Neuronal stem cell (in vitro differentiated cells): ENCODE results near the gene NOXO1. TPM values are rescaled to one million over a fixed set of nuclear protein-coding genes. Genes with fewer than 3 reads are reported as not detected.

Source experiments
- DNase-seq: peaks from one replicate; pipeline ENCODE4 v3.0.0-alpha.2; 2013; ENCODE audit warnings: low spot score
- H2AFZ ChIP-seq: one replicate; pipeline ENCODE4 v1.6.1; 2013; ENCODE audit warnings: mild to moderate bottlenecking, low read length, inconsistent platforms
- H2AK5ac ChIP-seq: 2 replicates; pipeline ENCODE4 v1.6.1; 2013; ENCODE audit warnings: low read depth, mild to moderate bottlenecking, inconsistent platforms, low read length, moderate library complexity, mixed read lengths
- H2BK120ac ChIP-seq: 2 replicates; pipeline ENCODE4 v1.6.1; 2013; ENCODE audit warnings: low read depth, mild to moderate bottlenecking, inconsistent platforms, low read length, moderate library complexity, mixed read lengths
- H2BK12ac ChIP-seq: one replicate; pipeline ENCODE4 v1.6.1; 2013; ENCODE audit warnings: low read length, inconsistent platforms
- H2BK15ac ChIP-seq: 2 replicates; pipeline ENCODE4 v1.6.1; 2013; ENCODE audit warnings: mild to moderate bottlenecking, low read length, inconsistent platforms, mixed read lengths
- H2BK5ac ChIP-seq: one replicate; pipeline ENCODE4 v1.6.1; 2013; ENCODE audit warnings: inconsistent platforms, mild to moderate bottlenecking, low read length, moderate library complexity
- H3K14ac ChIP-seq: one replicate; pipeline ENCODE4 v1.6.1; 2013; ENCODE audit warnings: low read length, inconsistent platforms
- H3K18ac ChIP-seq: 2 replicates; pipeline ENCODE4 v1.6.1; 2013; ENCODE audit warnings: low read length, inconsistent platforms
- H3K23ac ChIP-seq: 2 replicates; pipeline ENCODE4 v1.6.1; 2013; ENCODE audit warnings: low read depth, mild to moderate bottlenecking, mixed read lengths, low read length, inconsistent platforms; ENCODE audit not compliant: poor library complexity
- H3K27ac ChIP-seq: replicated peaks from 3 replicates; pipeline ENCODE4 v1.5.1; 2013; ENCODE audit warnings: low read length, inconsistent platforms
- H3K27me3 ChIP-seq, 3 experiments: 2 replicates each; pipeline ENCODE4 v1.6.1; 2013; ENCODE audit warnings: low read length in 3 of 3, mild to moderate bottlenecking in 2 of 3, inconsistent platforms in 1 of 3, low read depth in 1 of 3, mixed read lengths in 1 of 3, moderate library complexity in 1 of 3; ENCODE audit not compliant: control insufficient read depth in 3 of 3, insufficient read depth in 3 of 3
- H3K36me3 ChIP-seq, 2 donors: replicated peaks in 1 of 2; 2 replicates each; pipeline ENCODE4 v1.6.1; 2013; ENCODE audit warnings: low read length in 2 of 2; ENCODE audit not compliant: control insufficient read depth in 2 of 2, insufficient read depth in 2 of 2
- H3K4ac ChIP-seq: 2 replicates; pipeline ENCODE4 v1.6.1; 2013; ENCODE audit warnings: inconsistent platforms, mild to moderate bottlenecking, low read length, moderate library complexity
- H3K4me1 ChIP-seq, 2 donors: 1 replicate in 1 of 2; 2 replicates in 1 of 2; pipeline ENCODE4 v1.6.1; 2013; ENCODE audit warnings: low read length in 2 of 2, low read depth in 1 of 2; ENCODE audit not compliant: control insufficient read depth in 2 of 2, insufficient read depth in 1 of 2
- H3K4me2 ChIP-seq: one replicate; pipeline ENCODE4 v1.6.1; 2013; ENCODE audit warnings: mild to moderate bottlenecking, low read length, inconsistent platforms; ENCODE audit not compliant: insufficient read depth, poor library complexity, severe bottlenecking
- H3K4me3 ChIP-seq, 2 donors: 2 replicates each; pipeline ENCODE4 v1.5.1; 2013; ENCODE audit warnings: low read length in 2 of 2, mild to moderate bottlenecking in 2 of 2, inconsistent platforms in 1 of 2, moderate library complexity in 1 of 2
- H3K79me1 ChIP-seq: one replicate; pipeline ENCODE4 v1.6.1; 2013; ENCODE audit warnings: low read depth, mild to moderate bottlenecking, inconsistent platforms, low read length, moderate library complexity
- H3K9ac ChIP-seq: one replicate; pipeline ENCODE4 v1.6.1; 2013; ENCODE audit warnings: mild to moderate bottlenecking, low read depth, low read length, inconsistent platforms; ENCODE audit not compliant: poor library complexity
- H3K9me3 ChIP-seq, 2 donors: replicated peaks in 1 of 2; 2 replicates each; pipeline versions ENCODE3 to v1.6.1; 2013; ENCODE audit warnings: low read length in 2 of 2, mild to moderate bottlenecking in 2 of 2, inconsistent platforms in 1 of 2, low read depth in 1 of 2, mixed read lengths in 1 of 2, moderate library complexity in 1 of 2; ENCODE audit not compliant: control insufficient read depth in 2 of 2, insufficient read depth in 1 of 2
- H4K8ac ChIP-seq: one replicate; pipeline ENCODE4 v1.6.1; 2013; ENCODE audit warnings: low read depth, mild to moderate bottlenecking, inconsistent platforms, low read length, moderate library complexity
- H4K91ac ChIP-seq: one replicate; pipeline ENCODE4 v1.6.1; 2013; ENCODE audit warnings: low read length, low read depth, mild to moderate bottlenecking, inconsistent platforms; ENCODE audit not compliant: poor library complexity
- WGBS, 2 donors: extraction: QIAGEN DNeasy Blood & Tissue Kit; methylation state at CpG; one replicate each; pipeline ENCODE4 v1.1.7; 2013; ENCODE audit warnings: missing lambda C conversion rate in 2 of 2, mixed read lengths in 1 of 2; ENCODE audit not compliant: insufficient read length in 2 of 2, insufficient replicate concordance in 1 of 2; ENCODE audit errors: extremely low coverage in 2 of 2; 5-methylcytosine and 5-hydroxymethylcytosine counted together
- polyA plus RNA-seq, 2 experiments: library from polyadenylated mRNA; stranded (reverse); fragments of 200-250 nt; gene quantifications; one replicate each; pipeline ENCODE4 v1.2.3, GENCODE V29; 2013

Gene NOXO1, protein sequence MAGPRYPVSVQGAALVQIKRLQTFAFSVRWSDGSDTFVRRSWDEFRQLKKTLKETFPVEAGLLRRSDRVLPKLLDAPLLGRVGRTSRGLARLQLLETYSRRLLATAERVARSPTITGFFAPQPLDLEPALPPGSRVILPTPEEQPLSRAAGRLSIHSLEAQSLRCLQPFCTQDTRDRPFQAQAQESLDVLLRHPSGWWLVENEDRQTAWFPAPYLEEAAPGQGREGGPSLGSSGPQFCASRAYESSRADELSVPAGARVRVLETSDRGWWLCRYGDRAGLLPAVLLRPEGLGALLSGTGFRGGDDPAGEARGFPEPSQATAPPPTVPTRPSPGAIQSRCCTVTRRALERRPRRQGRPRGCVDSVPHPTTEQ
- polyA plus RNA-seq (2013, experiment 1 of 2) = 0.14 TPM
- 0.08 TPM for polyA plus RNA-seq (2013, experiment 2 of 2)

DNA sequence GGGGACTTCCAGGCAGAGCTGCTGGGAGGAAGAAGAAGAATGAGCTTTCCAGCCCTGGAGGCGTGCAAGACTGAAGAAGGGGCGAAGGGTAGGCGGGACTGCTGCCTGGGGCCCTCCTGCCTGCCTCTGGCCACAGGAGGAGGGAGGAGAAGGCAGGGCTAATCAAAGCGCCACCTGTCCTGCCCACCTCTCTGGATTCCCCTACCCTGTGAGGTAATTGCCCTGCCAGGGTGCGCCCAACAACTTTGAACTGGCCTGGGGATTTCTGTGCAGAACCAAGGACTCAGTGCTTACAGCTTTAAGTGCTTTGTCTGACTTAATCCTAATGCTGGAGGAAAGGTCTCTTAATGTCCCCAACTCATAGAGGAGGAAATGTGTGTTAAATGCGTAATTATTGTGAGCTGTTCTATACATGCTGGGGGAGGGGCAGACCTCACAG is at the start of gene NOXO1:
TSS of gene NOXO1 (minus strand) at position 72 of the 439 bp plus-strand sequence. CDS start 290 bp downstream, outside the sequence.
- Histone ChIP-seq H3K27me3 (peaks cover 0 to 50% (median 18%) of the 10 kb centered on the region in 3 experiments), H3K4me1 (peaks cover 17 to 31% of the 10 kb centered on the region in 2 donors)

DNA sequence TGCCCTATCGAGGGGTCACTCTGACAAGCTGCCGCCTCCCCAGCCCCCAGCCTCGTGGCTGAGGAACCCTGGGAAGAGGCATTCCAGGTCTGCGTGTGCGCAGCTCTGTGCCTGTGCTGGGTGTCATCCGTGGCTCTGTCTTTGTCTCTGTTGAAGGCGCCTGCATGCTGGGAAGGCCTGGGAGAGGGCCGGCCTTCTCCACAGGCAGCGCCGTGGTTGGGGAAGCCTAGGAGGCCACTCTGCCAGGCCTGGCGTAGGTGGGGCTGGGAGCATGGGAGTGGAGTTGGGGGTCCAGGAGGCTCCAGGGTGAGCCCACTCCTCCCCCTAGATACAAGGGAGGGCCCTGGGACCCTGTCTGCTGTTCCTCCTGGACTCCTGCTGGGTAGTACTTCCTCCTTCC is 48.8 kb upstream of the NOXO1 start:
- peaks cover 3 to 33% (median 25%) of the 10 kb centered on the region in 3 experiments for H3K27me3 ChIP-seq

More for the DNA sequence above, at the start of gene NOXO1:
- Histone ChIP-seq H3K4me3 (no peak within 1 kb of the TSS), H3K4me2 (no peak within 1 kb of the TSS), H3K18ac (peak within 1 kb of the TSS; percentile 70), H2BK5ac (peak within 1 kb of the TSS; percentile 66), H3K27ac (no peak within 1 kb of the TSS), H2AK5ac (peak within 1 kb of the TSS; percentile 84), H3K14ac (no peak within 1 kb of the TSS), H4K91ac (no peak within 1 kb of the TSS), H3K36me3 (peaks cover 25 to 38% of the 10 kb centered on the region in 2 donors), H2BK12ac (peak within 1 kb of the TSS; percentile 73), H2AFZ (no peak within 1 kb of the TSS), H2BK15ac (peak within 1 kb of the TSS; percentile 49), H2BK120ac (no peak within 1 kb of the TSS), H3K4ac (peak within 1 kb of the TSS; percentile 76), H3K23ac (peak within 1 kb of the TSS; percentile 99), H3K9ac (peak within 1 kb of the TSS; percentile 44), H3K79me1 (peaks cover 11% of the 10 kb centered on the region), H3K9me3 (no peaks in the 10 kb centered on the region), H4K8ac (peak within 1 kb of the TSS; percentile 65)
- DNase-seq = no peak
- no CpG with 5 or more reads among the region's 6 CpGs for WGBS, 2 donors

DNA sequence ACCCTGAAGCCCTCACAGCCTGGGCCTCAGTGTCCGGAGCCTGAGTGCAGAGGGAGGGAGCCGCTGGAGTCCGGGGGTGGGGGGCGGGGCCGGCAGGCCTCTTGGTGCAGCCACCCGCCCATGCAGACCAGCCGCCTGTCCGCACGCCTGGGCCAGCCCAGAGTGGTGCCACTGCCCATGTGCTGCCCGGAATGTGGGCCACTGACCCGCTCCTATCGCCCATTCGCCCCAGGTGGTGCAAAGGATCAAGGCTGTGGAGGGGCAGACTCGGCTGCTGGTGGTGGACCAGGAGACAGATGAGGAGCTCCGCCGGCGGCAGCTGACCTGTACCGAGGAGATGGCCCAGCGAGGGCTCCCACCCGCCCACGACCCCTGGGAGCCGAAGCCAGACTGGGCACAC is 48.1 kb upstream of the NOXO1 start:
- no peak for DNase-seq
- Histone ChIP-seq H2BK120ac (no peak overlapping the region), H3K9me3 (peaks cover 4 to 5% of the 10 kb centered on the region in 2 donors), H3K4me2 (no peak overlapping the region), H2BK5ac (no peak overlapping the region), H2BK12ac (no peak overlapping the region), H3K14ac (no peak overlapping the region), H4K91ac (no peak overlapping the region), H3K79me1 (peaks cover 4% of the 10 kb centered on the region), H3K23ac (no peak overlapping the region), H3K27me3 (peaks cover 3 to 38% (median 27%) of the 10 kb centered on the region in 3 experiments), H3K4me1 (peaks cover 9 to 14% of the 10 kb centered on the region in 2 donors), H3K27ac (no peak overlapping the region), H4K8ac (no peak overlapping the region), H3K36me3 (no peaks in the 10 kb centered on the region), H3K18ac (peak overlapping the region; percentile 3), H2AK5ac (peak overlapping the region; percentile 8), H3K9ac (no peak overlapping the region), H3K4ac (no peak overlapping the region), H3K4me3 (no peak overlapping the region), H2AFZ (no peak overlapping the region), H2BK15ac (no peak overlapping the region)
- WGBS, 2 donors = no CpG with 5 or more reads among the region's 22 CpGs

More for the DNA sequence above, 48.8 kb upstream of the NOXO1 start:
- H4K8ac ChIP-seq = no peak overlapping the region
- H3K18ac ChIP-seq = peak overlapping the region; percentile 38
- peaks cover 9 to 14% of the 10 kb centered on the region in 2 donors for H3K4me1 ChIP-seq
- no peak overlapping the region for H2BK12ac ChIP-seq
- no peak overlapping the region for H2AK5ac ChIP-seq
- no peak overlapping the region for H3K9ac ChIP-seq
- H3K23ac ChIP-seq = no peak overlapping the region
- H3K4ac ChIP-seq = no peak overlapping the region
- no peak overlapping the region for H3K4me2 ChIP-seq
- H2BK5ac ChIP-seq = no peak overlapping the region
- peaks cover 3 to 5% of the 10 kb centered on the region in 2 donors for H3K9me3 ChIP-seq
- H3K14ac ChIP-seq = no peak overlapping the region
- H2AFZ ChIP-seq = no peak overlapping the region
- H3K36me3 ChIP-seq = no peaks in the 10 kb centered on the region
- peaks cover 4% of the 10 kb centered on the region for H3K79me1 ChIP-seq
- no peak overlapping the region for H2BK15ac ChIP-seq
- DNase-seq = no peak
- no CpG with 5 or more reads among the region's 11 CpGs for WGBS, 2 donors
- H2BK120ac ChIP-seq = no peak overlapping the region
- H3K4me3 ChIP-seq = no peak overlapping the region
- H4K91ac ChIP-seq = no peak overlapping the region
- no peak overlapping the region for H3K27ac ChIP-seq

DNA sequence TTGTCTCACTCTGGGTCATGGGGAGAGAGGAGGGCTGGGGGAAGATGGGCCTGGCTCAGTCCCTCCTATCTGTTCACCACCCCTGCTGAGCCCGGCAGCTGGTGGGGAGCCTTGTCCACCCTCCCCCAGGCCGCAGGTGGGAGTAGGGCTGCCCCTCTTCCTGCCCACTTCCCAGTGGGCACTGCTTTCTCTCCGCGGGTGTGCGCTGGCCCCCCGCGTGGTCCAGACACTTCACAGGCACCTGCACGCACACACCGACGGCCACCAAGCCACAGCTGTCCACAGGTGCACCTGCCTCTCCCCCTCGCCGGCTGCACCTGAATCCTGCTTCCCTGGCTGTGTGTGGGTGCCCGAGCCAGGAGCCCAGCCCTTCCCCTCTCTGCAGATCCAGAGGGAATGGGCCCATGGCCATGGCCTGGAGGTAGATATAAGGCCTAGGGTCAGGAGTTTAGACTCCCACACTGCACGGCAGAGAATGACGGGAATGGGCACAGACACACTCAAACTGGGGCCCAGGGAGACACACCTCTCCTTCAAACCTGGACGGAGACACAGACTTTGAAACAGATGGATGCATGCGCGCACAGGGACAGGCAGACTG is 47.5 kb upstream of the NOXO1 start:
- Histone ChIP-seq H2BK12ac (no peak overlapping the region), H3K4me1 (peaks cover 9 to 10% of the 10 kb centered on the region in 2 donors), H3K14ac (no peak overlapping the region), H3K4me2 (no peak overlapping the region), H3K27me3 (peaks cover 3 to 40% (median 32%) of the 10 kb centered on the region in 3 experiments), H3K9ac (peak overlapping the region; percentile 24), H2AFZ (no peak overlapping the region), H4K8ac (no peak overlapping the region), H3K79me1 (peaks cover 4% of the 10 kb centered on the region), H3K27ac (no peak overlapping the region), H3K4ac (no peak overlapping the region), H3K23ac (peak overlapping the region; percentile 43), H3K9me3 (peaks cover 4 to 5% of the 10 kb centered on the region in 2 donors), H3K4me3 (no peak overlapping the region), H2AK5ac (peak overlapping the region; percentile 53), H2BK15ac (no peak overlapping the region), H4K91ac (no peak overlapping the region), H2BK120ac (no peak overlapping the region), H3K36me3 (no peaks in the 10 kb centered on the region), H2BK5ac (peak overlapping the region; percentile 53), H3K18ac (no peak overlapping the region)
- no peak for DNase-seq
- no CpG with 5 or more reads among the region's 18 CpGs for WGBS, 2 donors
